ENCODE measurements around the gene CNIH3.
A peak's percentile ranks its signal among the peaks of the same experiment; 100 is the strongest.

CNIH3 gene

DNA sequence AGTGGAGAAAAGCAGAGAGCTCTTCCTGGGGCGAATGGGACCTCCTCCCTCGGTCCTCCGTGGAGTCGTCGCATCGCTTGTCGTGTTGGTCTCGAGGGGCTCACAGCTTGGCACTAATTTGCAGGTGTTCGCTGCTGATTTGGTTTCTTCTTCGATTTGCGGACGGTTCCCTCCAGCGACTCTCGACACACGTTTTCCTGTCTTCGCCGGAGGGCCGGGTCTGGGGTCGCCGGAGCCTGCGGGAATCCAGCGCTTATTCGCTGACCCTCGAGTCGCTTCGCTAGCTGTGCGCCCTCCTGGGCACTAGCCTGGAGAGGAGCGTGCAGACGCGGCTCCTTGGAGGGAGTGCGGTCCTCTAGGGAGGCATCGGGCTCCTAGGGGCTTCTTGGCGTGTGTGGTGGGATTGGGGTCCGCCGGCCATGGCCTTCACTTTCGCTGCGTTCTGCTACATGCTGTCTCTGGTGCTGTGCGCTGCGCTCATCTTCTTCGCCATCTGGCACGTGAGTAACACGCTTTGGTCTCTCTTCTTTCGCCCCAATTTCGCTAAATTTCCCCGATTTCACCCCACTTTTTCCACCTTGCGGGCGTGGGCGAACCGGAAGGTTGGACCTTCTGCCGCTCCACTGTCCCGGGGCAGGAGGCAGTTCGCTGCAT is 766 bp downstream of the CNIH3 start:
- DNase-seq = no peak

DNA sequence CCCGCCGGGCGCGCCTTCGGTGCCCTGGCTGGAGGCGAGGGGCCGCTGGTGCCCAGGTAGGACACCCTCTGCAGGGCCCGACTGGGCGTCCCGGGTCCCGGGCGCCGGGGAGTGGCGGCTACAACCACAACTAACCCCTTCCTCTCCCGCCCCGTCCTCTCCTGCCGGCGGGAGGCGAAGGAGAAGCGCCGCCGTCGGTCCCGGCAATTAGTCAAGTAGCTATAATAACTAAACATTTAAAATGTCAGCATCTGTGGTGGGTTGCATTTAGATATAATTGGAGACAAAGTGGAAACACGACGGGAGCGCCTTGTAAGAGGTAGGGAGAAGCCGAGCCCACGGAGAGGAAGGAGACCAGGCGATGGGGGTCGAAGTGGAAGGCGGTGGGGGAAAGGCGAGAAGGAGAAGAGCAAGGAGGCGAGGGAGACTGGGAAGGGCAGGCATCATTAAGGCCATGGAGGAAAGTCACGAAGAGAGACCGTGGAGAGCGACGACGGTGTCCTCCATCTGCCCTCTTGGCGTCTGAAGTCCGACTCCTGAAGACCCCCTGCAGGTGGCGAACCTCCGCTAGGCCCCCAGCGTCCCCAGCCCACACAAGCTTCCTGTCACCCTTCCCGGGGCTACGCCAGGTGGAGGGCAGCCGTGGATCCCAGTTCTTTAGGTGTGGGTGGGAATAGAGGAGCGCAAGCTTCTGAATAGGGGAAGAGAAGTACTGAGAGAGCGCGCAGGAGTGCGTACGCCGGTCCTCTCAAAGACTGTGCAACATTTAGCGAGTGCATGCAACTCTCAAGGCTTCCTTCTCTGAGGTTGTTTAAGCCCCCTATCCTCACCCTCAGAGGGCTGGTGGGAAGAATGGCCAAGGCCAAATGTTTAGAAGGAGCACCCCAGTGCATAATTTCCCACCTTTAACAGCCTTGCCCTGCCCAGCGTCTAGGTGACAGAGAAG is 1.6 kb downstream of the CNIH3 start:
- DNase-seq = no peak

DNA sequence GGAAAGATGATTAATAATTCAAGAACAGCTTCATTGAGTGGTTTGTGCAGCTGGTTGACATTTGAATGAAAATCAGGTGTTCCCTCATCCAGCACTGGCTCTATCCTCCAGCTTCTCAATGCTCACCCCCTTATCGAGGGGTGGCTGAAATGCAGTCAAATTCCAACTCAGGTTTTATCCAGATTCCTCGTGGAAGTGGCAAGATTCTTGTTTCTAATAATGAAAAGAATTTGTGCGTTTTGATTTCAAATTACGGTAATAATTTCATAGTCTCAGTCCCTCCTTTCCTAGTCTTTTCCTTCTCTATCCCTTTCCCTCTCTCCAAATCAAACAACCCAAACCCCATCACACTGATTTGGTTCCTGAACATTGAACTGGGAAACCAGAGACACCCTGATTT is 3.1 kb downstream of the CNIH3 start:
- no peak for DNase-seq

DNA sequence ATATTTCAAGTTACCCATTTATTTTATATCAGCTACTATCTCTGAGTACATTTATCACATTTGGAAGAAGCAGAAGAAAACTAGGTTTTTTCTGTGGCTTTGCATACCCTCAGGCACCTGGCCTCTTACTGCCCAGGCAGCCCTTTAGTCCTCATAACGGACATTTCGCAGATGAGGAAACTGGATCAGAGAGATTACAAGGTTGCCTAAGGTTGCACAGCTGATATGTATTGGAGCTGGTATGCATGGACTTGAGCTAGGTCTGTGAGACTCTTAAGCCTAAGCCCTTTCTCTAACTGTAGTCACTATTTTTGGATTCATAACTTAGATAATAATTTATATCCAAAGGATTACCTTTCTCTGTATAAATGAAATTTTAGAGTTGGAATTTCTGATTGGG is 4.0 kb downstream of the CNIH3 start:
- DNase-seq = no peak

DNA sequence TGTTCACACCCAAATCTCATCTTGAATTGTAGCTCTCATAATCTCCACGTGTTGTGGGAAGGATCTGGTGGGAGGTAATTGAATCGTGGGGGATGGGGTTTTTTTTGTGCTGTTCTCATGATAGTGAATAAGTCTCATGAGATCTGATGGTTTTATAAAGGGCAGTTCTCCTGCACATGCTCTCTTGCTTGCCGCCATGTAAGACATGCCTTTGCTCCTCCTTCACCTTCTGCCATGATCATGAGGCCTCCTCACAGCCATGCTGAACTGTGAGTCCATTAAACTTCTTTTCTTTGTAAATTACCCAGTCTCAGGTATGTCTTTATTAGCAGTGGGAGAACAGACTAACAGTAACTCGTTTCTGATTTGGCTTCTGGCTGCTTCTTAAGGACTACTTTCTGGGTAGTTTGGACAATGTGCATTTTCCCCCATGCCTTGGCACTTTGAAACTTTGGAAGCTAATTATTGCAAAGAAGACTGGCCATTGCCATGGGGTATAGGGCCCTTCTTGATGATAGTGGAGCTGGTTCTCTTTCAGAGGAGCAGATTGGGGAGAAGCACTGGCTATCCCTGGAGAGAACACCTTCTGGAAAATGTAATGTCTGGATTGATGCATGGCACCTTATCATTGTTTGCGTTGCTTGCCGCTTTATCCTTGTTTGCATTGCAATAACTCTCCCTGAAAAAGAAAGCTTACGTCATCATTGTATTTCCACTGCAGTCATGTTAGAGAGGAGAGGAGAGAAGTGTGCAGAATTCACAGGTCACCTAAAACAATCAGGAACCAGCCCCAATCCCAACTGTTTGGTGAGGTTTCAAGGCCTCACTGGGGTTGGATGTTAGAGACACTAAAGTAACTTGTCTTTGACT is 5.9 kb downstream of the CNIH3 start:
- DNase-seq = no peak

DNA sequence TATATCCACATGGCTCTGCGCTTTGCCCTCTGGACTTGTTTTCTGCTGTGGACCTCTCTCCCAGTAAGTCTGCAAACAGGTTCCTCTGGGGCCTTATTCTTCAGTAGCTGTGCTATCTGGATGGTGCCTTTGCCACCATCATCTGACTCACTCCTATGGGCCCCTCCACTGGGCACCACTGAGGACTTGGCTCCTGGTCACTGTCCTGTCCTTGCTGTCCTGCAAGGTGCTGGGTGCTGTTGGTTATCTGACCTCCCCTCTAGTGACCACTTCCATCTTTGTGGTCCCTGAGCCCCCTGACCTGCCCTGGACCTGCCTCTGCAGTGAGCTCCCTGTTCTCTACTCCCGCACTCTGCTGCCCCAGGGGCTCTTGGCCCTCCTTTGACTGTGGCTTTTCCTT is 6.7 kb downstream of the CNIH3 start:
- DNase-seq = no peak

DNA sequence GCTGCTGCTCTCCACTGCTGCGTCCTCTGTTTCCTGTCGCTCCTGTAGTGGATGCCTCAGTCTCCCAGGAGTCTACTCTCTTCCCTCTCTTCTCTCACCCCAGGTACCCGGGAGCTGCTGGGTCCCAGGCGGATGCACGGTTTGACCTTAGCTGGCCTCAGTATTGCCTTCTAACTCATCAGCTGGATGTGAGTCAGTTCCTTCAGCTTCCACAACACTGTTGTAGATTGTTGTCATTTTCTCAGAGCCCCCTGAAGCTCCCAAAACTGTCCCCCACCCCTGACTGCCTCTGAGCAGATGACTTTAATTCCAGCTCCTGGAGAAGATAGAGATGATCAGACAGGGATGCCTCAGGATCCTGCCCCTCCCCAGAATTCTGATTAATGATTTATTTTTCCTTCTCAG is 7.2 kb downstream of the CNIH3 start:
- DNase-seq = no peak

DNA sequence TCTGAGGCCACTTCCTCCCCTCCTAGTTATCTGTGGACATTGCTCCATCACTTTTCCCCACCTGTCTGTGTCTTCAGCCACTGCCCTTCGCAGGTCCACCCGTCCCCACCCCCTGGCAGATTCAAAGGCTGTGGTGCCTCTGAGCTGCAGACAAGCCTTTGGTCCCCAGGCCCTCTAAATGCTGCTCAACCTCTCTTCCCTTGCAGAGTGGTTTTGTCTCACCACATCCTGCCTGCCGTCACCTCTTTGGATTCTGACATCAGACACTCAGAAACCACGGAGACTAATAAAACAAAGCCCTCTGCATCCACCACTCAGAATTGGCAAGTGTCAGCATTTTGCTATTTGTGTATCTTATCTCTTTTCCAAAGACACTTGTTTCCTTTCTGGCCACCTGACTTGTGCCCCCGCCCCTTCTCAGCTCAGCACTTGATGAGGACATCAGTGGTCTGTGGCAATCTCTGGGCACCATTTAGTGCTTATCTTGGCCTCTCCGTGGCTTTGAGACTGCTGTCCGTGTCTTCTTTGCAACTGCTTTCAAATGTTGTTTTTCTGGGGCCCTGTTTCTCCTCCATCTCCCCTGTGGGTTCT is 7.7 kb downstream of the CNIH3 start:
- peak; percentile 67 for DNase-seq

DNA sequence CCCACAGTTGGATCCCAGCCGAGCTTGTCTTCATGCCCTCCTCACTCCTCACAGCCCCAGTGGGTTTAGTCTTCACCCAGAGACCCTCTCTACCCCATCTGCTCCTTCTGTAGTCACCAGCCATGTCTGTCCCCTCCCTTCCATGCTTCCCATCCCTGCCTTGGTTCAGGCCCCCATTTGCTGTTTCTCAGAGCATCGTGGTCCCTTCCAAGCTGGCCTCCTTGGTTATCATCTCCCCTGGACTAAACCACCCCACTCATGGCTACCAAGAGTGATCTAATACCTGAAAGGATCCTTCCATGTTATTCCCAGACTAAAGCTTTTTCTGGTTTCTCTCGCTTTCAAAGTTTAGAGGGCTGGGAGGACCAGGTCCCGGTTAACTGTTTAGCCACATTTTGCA is 8.3 kb downstream of the CNIH3 start:
- no peak for DNase-seq

DNA sequence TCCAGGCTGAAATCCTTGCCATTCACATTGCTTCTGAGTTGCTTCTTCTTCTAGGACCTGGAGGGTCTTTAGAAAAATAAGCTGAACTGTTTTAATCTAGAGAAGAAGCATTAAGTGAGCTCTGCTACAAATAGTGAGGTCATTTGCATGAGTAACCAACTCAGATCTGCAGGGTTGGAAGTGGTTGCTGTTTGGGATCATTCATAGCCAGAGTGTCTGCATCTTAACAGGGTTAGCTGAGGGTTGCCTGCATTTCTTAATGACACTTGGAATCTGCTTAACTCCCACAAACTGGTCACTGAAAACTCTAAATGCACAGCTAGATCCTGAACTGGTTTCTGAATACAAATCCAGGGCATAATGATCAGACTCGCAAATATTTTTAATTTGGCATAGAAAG is 9.9 kb downstream of the CNIH3 start:
- DNase-seq = no peak

DNA sequence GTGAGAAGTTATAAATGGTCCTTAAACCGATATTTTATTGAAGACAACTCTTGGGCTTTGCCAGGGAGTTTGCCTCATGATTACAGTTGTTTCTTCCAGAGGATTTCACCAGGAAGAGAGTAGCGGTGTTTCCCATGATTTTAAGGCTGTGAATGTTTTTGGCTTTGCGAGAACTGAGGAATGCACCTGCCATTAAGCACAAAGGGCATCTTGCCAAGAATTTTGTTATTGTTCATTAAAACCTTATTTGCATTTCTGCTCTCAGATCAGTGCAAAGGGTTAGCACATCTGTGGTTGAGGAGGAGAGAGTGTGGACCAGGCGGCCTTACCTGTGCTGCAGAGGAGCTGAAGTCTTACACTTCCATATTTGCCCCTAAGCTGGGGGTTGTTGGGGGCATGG is 13.8 kb downstream of the CNIH3 start:
- DNase-seq = no peak

DNA sequence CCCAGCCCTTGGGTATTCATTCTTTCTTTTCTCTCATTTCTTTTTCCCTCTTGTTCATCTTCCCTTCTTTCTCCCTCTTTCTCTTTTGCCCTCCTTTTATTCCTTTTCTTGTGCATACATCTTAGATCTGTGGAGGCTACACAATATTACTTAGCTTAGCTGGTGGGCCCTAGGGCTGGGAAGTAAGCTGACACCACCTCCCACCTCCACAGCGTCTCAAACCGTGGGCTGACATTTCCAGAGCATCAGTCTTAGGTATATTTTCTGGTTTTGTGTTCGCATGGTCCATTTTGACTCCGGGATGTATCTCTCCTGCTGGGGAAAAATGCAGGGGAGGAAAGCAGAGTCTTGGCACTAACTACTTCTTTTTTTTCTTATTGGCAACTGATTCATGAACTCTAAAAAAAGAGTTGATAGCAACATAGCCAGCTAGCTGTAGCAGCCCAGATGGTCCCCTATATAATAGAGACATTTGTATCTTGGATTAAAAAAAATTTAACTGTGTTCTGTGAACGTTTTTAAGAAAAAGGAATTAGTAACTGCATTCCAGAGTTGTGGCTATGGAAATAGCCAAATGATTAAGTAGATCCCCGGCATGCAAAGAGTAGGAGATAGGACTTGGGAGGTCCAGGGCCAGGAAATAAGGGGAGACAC is 15.5 kb downstream of the CNIH3 start:
- DNase-seq = no peak

DNA sequence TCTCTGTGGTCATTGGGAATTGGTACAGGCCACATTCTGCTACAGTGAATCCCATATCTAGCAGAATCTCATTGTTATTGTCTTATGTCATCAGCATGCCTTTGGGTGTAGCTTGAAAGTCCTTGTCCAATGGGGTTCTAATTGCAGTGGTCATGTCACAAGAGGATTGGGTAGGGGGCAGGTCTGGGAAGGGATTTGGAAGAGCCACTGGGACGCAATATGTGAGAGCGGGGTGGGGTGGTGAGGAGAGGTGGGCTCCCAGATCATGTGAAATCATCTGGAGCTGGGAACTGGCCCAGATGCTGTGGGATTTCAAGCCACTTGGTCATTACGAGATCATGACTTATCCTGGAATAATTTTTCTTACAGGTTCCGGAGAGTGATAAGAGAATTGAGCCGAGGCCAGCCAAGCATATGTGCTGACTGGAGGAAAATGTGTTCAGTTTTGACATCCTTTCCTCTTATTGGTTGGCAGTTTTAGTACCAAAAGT is 16.3 kb downstream of the CNIH3 start:
- DNase-seq = no peak

DNA sequence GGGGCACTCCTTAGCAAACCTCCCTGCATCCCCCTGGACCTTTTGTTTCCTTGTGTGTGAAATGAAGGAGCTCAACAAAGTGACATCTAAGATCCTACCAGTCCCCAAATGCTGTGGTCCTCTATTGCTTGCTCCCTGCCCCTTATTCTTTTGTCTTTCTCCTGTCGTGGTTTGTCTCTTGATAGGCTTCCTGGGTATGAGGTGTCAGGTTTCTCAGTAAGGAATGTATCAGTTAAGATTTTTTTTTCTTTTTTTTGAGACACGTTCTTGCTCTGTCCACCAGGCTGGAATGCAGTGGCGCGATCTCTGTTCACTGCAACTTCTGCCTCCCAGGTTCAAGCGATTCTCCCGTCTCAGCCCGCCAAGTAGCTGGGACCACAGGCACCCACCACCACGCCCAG is 16.8 kb downstream of the CNIH3 start:
- DNase-seq = no peak

DNA sequence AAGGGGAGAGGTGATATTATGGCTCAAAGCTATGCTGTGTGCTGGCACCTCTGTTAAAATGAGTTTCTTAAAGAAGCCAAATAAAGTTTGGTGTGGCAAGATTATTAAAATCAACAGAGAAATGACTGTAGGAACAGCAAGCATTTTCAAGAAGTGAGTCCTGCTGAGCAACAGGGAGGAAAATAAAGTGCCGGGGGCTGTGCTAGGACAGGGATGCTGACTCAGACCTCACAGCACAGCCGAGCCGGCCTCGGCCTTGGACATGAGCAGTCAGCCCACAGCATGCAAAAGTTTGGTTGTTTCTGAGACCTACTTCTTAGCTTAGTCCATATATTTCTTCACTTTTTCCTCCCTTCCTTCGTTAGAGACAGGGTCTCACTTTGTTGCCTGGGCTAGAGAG is 19.2 kb downstream of the CNIH3 start:
- no peak for DNase-seq

DNA sequence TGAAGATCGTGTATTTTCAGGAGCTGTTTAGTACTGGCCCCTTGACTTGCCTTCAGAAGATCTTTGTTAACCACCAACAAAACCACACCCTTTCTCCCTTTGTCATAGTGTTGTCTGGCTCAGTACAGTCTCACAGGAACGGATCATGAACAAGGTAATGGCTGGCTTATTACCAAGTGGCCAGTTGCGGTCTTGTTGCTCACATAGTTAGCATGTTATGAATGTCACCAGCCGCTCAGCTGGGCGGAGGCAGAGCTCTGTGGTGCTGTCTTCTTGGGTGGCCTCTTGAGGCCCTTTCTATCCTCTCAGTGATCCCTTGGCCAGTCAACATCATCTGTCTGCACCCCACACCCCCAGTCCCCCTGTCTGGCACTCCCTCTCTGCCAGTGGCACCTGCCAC is 21.4 kb downstream of the CNIH3 start:
- DNase-seq = no peak

DNA sequence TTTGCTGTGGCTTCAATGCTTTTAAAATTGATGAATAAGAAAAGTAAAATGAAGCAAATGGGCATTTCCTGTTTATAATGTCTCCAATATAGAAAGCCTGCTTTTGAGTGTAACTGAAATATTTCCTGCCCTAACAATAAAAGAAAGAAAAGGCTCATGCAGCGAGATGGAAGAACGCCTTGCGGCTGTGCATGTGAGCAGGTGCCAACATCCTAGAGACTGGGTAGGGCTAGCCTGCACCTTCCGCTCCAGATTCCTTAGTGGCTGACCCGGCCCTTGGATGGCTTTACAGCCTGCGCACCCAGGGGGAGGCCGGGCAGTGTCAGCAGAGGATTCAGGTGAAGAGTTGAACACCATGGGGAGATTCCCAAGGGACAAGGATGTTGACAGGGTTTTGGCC is 21.8 kb downstream of the CNIH3 start:
- no peak for DNase-seq

DNA sequence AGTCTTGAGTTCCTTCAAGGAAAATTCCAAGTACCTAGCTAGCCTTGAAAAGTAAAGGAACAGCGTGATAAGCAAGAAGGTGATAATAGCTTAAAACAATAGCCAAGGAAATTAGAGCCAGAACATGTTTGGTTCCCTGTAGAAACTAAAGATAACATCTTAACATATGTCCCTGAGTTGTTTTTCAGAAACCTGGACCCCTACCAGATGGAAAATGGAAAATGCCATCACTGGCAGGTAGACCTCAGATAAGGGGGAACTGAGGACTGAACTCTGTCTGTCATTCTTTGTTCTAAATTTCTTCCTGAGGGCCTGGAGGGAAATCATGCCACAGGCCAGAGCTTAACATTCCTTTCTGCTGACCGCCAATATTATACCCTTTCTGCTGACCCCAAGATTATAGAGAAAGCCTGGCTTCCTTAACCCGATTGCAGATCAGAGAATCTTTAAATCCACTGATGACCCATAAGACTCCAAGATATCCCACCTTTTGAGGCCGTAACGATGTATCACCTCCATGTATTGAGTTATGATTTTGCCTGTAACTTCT is 23.4 kb downstream of the CNIH3 start:
- DNase-seq = no peak

DNA sequence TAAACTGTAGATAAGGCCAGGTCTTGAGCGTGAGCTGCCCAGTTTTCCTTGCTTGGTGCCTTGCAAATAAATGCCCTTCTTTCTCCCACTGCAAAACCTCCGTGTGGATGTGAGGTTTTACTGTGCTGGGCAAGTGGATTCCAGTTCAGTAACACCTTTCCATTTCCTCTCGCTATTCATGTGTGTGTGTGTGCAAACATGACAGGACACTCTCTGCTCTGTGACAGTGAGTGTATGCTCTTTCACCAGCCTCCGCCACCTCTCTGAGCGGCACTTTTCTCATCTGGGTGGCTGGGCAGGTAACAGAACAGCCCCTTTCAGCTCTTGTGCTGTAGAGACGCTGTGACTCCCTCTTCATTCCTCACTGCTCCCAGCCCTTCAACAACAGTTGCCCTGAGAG is 23.9 kb downstream of the CNIH3 start:
- no peak for DNase-seq

DNA sequence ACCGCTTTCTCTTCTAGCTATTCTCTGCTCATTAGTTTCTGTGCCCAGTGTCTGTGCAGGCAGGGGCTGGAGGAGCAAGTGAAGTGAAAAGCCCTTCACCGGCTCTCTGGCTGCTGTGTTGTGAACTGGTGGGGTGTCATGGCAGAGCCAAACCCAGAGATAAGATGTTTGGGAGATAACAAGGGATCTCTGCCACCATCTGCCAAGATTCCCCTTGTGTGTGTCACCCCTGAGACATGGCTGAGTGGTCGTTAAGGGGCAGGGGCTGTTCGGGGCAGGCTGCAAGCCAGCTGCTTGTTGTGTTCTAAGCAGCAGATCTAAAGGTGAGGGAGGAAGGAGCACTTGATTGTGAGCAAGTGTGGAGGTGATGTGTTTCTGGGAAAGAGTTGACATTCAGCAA is 24.5 kb downstream of the CNIH3 start:
- DNase-seq = no peak

DNA sequence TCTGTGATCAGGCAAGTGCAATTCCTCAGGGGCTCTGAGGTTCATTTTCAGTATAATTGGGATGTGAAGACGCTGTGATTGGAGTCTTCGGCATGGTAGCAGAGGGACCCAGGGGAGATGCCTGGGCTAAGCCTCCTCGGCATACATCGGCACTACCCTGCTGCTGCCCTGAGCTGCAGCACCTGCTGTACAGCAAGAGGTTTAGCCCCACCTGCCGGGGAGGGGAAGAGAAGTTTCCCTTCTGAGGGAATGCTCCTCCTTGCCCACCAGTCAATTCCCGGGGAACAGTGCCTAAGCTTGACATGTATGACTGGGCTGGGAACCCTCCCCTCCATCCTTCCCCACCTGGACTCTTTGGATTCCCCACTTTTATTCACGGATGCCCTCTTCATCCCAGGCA is 24.9 kb downstream of the CNIH3 start:
- DNase-seq = no peak

DNA sequence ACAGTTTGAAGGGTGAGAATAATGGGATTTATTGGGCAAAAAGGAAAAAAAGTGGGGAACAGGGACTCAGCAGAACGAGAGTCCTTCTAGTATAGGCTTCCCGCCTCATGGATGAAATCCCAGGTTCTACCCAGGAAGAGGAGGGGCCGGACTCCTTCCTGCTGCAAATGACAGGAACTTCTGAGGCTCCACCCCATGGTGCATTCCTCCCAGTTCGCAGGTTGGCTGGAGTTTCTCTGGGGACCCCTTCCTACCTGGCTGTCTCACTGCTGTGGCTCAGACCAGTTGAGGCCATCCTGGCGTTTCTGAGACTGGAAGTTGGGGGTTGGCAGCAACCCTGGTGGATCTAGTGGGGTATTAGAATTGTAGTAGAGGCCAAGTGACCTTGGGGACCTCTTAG is 27.5 kb downstream of the CNIH3 start:
- DNase-seq = no peak

Measured in stimulated activated CD4-positive, alpha-beta T cell treated with anti-CD3 and anti-CD28 coated beads, Interleukin-4, amount 100 ng/mL, for 24 hours (primary cell).